Epithelial cell of alveolus of lung (primary cell): ENCODE data around the gene NFIL3. TPM values are rescaled to one million over a fixed set of nuclear protein-coding genes. Genes with fewer than 3 reads are reported as not detected.

ENCODE experiments used
- total RNA-seq: library from RNA; depleted of rRNA; stranded (reverse); fragments of >200 nt; gene quantifications from 2 replicates; pipeline ENCODE4 v1.2.1, GENCODE V29; 2015

Gene NFIL3
- total RNA-seq = 20.8 and 95.3 TPM in 2 replicates

GRCh38 chr9:91423785-91424402 is at the start of gene NFIL3:
TSS of gene NFIL3 (minus strand) at chr9:91423832. CDS start at chr9:91410734, 13,098 bp downstream.

GRCh38 chr9:91361291-91362050 is 62.2 kb downstream of the NFIL3 start, which contains the start of gene AUH:
TSS of gene AUH (minus strand) at chr9:91361918. CDS start at chr9:91361889, 29 bp downstream.

Other genes starting within 250 kb of the NFIL3 start
- gene AUH, start 61.9 kb downstream of the NFIL3 start, total RNA-seq = 12.0 and 21.8 TPM in 2 replicates